ENCODE results near the gene GFOD2. TPM values are rescaled to one million over a fixed set of nuclear protein-coding genes. Genes with fewer than 3 reads are reported as not detected.

GFOD2 gene
- total and polyA plus RNA-seq, 2 of the 8 experiments (the other 6 are each of a cell fraction or from before 2014, with no cell fraction given): 21.4 to 33.2 TPM

DNA sequence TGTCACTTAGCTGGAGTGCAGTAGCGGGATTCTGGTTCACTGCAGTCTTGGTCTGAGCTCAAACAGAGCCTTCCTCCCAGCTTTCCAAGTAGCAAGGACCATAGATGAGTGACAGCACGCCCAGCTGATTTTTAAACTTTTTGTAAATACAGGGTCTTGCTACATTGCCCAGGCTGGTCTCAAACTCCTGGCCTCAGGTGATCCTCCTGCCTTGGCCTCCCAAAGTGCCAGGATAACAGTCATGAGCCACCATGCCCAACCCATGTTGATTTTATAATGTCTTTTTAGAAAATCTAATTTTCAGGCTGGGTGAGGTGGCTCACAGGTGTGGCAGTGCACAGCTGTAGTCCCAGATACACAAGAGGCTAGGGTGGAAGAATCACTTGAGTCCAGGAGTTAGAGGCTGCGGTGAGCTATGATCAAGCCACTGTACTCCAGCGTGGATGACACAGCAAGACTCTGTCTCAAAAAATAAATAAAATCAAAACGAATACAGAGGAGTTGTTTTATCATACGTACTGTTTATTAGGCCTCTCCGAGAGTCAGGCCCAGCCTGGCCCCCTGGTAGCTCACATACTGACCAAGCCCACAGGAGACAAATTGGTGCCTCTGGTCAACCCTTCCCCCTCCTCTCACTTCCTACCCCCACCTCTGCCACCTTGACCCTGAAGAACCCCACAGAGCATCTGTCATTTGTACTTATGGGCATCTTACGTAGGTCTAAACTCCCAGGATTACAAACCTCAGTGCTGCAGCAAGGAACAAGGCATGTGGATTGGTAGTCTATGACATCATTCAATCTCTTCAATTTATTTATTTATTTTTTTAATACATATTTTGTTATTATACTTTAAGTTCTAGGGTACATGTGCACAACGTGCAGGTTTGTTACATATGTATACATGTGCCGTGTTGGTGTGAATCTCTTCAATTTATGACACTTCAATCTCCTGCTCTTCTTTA lies 38.9 kb downstream of the GFOD2 start:
- Histone ChIP-seq H4K8ac (ENCODE audit: extremely low read depth, insufficient read depth, low read length) (no peak overlapping the region), H2BK120ac (replicated peaks; ENCODE audit: low read depth, low read length) (no peak overlapping the region), H3K27ac (ENCODE audit: low read depth, low read length) (no peak overlapping the region), H3K9ac (replicated peaks in 1 of 4; ENCODE audit: extremely low read depth in 1 of 4, low read depth in 3 of 4, low read length in 3 of 4) (no peak overlapping the region), H2AFZ (ENCODE audit: low read length) (no peak overlapping the region), H2BK20ac (ENCODE audit: low read length) (no peak overlapping the region), H3K4me2 (ENCODE audit: insufficient read depth in 1 of 2, low read depth in 2 of 2, low read length in 2 of 2) (no peak overlapping the region), H3K4me3 (ENCODE audit: extremely low read depth in 1 of 4, insufficient read depth in 2 of 4, low read depth in 3 of 4, low read length in 4 of 4) (no peak overlapping the region), H3K79me1 (ENCODE audit: low read depth, low read length) (no peaks in the 10 kb centered on the region; the same call in 1 of the 2 replicates), H4K5ac (ENCODE audit: insufficient read length, low read depth, low read length) (no peak overlapping the region), H3K23ac (ENCODE audit: insufficient read length) (no peak overlapping the region), H3K18ac (ENCODE audit: extremely low read depth, low read length) (no peak overlapping the region), H3K14ac (ENCODE audit: insufficient read length) (no peak overlapping the region), H2BK5ac (ENCODE audit: low read depth, low read length) (no peak overlapping the region), H4K20me1 (replicated peaks in 1 of 2; ENCODE audit: control insufficient read depth in 1 of 2, insufficient read depth in 2 of 2, low read length in 2 of 2) (peaks cover 1 to 5% of the 10 kb centered on the region in 2 experiments), H4K91ac (replicated peaks; ENCODE audit: insufficient read length, low read length) (no peak overlapping the region), H3K56ac (replicated peaks; ENCODE audit: insufficient read length, low read depth, low read length) (no peak overlapping the region), H3K23me2 (ENCODE audit: low read depth, low read length) (no peaks in the 10 kb centered on the region), H3K4me1 (replicated peaks in 1 of 4; ENCODE audit: control insufficient read depth in 3 of 4, insufficient read depth in 4 of 4, low read length in 3 of 4) (no peaks in the 10 kb centered on the region), H3K4ac (replicated peaks; ENCODE audit: insufficient read length, low read depth, low read length) (no peak overlapping the region), H3K9me3 (ENCODE audit: insufficient read depth in 2 of 2, low read depth in 1 of 2, low read length in 1 of 2) (no peaks in the 10 kb centered on the region), H2BK12ac (ENCODE audit: low read depth, low read length) (no peak overlapping the region), H3K36me3 (ENCODE audit: control insufficient read depth in 2 of 4, insufficient read depth in 4 of 4, low read length in 3 of 4) (peaks cover 3 to 17% (median 8%) of the 10 kb centered on the region in 4 experiments; a peak in 6 of 8 replicates), H3K79me2 (ENCODE audit: control insufficient read depth in 1 of 2, insufficient read depth in 2 of 2, low read length in 2 of 2) (no peaks in the 10 kb centered on the region), H2AK5ac (ENCODE audit: low read depth, low read length) (no peak overlapping the region), H3K27me3 (replicated peaks in 1 of 4; ENCODE audit: control insufficient read depth in 3 of 4, extremely low read depth in 1 of 4, insufficient read depth in 3 of 4, low read length in 3 of 4) (no peaks in the 10 kb centered on the region), H2BK15ac (ENCODE audit: low read length) (no peak overlapping the region)
- DNase-seq (ENCODE audit: low read depth in 1 of 2, low spot score in 2 of 2): no peak
- ChIA-PET CTCF (ENCODE audit: partially characterized antibody) (interaction anchor here (1.0 to 7.2 kb wide), 9 partner anchors 8 to 159 kb away, joined by 3 to 45 read pairs (median 4); partner anchors contain the start of genes C16orf86 and ENKD1), POLR2A (ENCODE audit: partially characterized antibody) (no interaction called here)
- 95% methylated on average over 10 of the region's 10 CpGs; no CpG with 5 or more reads in 1 of the 2 experiments for WGBS, 2 experiments (ENCODE audit: extremely low coverage in 1 of 2, insufficient coverage in 1 of 2, insufficient read length in 1 of 2, insufficient replicate concordance in 2 of 2, low coverage in 1 of 2, low lambda C conversion rate in 2 of 2, missing lambda C conversion rate in 1 of 2)
- no peak for FAIRE-seq
- TF ChIP-seq, protein P1, sequence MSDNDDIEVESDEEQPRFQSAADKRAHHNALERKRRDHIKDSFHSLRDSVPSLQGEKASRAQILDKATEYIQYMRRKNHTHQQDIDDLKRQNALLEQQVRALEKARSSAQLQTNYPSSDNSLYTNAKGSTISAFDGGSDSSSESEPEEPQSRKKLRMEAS (IDR thresholded peaks at IDR 0.05): no peak
- no peak for TF ChIP-seq BACH1 (IDR thresholded peaks at IDR 0.05; ENCODE audit: low read length)

Measured in H1 (cell line).